Measurements from ENCODE around the gene IMPDH1. TPM values are rescaled to one million over a fixed set of nuclear protein-coding genes. Genes with fewer than 3 reads are reported as not detected.

Gene IMPDH1
- total RNA-seq, 2 donors from 2014 or later: 17.4 to 27.4 TPM

GRCh38 chr7:128437426-128438332 lies 27.9 kb upstream of the IMPDH1 start:
- no peaks in the 10 kb centered on the region for H3K4me1 ChIP-seq
- DNase-seq (ENCODE audit: low spot score): no peak
- no peaks in the 10 kb centered on the region for H3K9me3 ChIP-seq
- no peak overlapping the region for H3K27ac ChIP-seq
- no peaks in the 10 kb centered on the region for H3K27me3 ChIP-seq
- H3K4me3 ChIP-seq: no peak overlapping the region
- H3K36me3 ChIP-seq: no peaks in the 10 kb centered on the region
- no peak for TF ChIP-seq CTCF (IDR thresholded peaks at IDR 0.05)

DNA sequence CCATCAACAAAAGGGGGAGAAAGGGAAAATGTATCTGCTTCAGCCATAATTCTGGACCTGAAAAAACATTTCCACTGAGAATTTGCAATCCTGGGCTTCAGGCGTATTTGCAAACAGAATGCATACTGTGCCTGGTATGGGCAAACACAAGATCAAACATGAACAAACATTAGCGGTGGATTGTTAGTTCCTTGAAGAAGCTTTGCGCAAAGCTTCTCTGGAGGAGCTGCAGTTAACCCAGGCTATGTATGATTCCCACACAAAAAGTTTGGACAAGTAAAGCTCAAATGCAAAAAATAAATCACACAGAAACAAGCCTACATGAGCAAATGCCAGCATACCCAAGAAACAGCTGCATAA lies 25.5 kb upstream of the IMPDH1 start:
- no peak overlapping the region for H3K4me3 ChIP-seq
- no peaks in the 10 kb centered on the region for H3K9me3 ChIP-seq

DNA sequence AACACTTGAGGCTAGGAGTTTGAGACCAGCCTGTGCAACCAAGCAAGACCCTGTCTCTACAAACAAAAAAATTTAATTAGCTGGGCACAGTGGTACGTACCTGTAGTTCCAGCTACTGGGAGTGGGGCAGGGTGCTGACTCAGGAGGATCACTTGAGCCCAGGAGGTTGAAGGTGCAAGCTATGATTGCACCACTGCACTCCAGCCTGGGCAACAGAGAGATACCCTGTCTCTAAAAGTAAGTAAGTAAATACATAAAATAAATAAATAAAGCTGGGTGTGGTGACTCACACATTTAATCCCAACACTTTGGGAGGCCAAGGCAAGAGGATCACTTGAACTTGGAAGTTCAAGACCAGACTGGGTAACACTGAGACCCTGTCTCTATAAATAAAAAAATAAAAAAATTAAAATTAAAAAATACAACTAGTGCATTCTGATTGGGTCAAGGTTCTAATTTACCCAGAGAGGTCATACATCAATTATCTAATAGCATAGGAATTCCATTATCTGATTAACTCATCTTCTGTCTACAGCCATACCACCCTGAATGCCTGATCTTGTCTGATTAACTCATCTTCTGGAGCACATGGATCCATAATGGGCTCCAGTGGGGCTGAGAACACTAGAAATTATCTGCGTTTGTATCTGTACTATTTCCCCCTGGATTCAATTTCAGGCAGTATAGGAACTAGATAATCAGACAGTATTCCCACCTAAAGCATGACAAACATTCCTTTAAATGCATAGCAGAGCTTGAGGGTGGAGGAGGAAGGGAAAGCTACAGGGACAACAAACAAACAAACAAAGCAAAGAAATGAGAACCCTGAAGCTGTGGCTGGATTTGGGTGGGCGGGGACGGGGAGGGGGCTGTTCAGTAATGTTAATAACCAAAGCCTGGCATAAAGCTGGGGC lies 24.9 kb upstream of the IMPDH1 start:
- H3K27ac ChIP-seq: no peak overlapping the region
- H3K4me1 ChIP-seq: no peaks in the 10 kb centered on the region
- no peak overlapping the region for H3K4me3 ChIP-seq
- H3K9me3 ChIP-seq: no peaks in the 10 kb centered on the region
- DNase-seq (ENCODE audit: low spot score): no peak
- H3K36me3 ChIP-seq: no peaks in the 10 kb centered on the region
- no peak for TF ChIP-seq CTCF (IDR thresholded peaks at IDR 0.05)
- no peaks in the 10 kb centered on the region for H3K27me3 ChIP-seq

More for the DNA sequence above, 25.5 kb upstream of the IMPDH1 start:
- Histone ChIP-seq H3K27me3 (no peaks in the 10 kb centered on the region), H3K4me1 (no peaks in the 10 kb centered on the region), H3K36me3 (no peaks in the 10 kb centered on the region), H3K27ac (no peak overlapping the region)
- no peak for DNase-seq (ENCODE audit: low spot score)
- no peak for TF ChIP-seq CTCF (IDR thresholded peaks at IDR 0.05)

DNA sequence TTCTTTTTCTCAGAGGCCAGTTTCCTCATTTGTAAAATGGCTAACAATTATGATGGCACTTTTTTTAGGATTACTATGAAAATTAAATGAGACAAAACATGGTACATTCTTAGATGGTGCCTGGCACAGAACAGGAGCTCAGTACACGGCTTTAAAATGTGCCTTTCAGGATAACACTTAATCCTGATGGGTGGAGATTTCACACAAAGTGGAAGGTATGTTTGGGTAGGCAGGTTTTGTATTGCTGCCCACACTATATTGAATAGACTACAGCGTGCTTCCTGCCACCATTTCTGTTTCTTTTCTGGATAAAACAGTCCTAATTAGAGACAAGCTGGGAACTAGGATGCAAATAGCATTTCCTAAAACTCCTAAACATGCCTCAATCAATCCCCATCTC lies 22.0 kb upstream of the IMPDH1 start:
- TF ChIP-seq CTCF (IDR thresholded peaks at IDR 0.05): no peak
- Histone ChIP-seq H3K27me3 (no peaks in the 10 kb centered on the region), H3K27ac (no peak overlapping the region), H3K9me3 (no peaks in the 10 kb centered on the region), H3K4me3 (no peak overlapping the region), H3K36me3 (no peaks in the 10 kb centered on the region), H3K4me1 (peaks cover 0 to 6% of the 10 kb centered on the region in 2 donors)
- DNase-seq (ENCODE audit: low spot score): no peak

DNA sequence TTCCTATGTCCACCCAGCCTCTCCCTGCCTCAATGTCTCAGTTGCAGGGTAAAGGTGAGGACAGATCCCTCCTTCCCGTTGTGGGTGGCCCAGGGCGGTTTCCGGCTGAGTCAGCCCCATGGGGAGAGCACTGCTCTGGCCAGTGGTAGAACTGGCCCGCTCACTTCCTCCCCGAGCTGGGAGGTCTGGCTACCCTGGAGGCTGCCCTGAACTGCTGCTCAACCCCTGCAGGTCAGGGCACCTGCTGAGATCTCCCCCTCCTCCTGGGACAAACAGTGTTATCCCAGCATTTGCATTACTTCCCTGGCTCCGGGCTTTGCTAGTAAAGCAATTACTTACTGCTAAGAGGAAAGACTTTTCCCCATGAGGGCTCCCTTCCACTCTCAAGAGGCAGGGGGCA lies 21.4 kb upstream of the IMPDH1 start:
- TF ChIP-seq CTCF (IDR thresholded peaks at IDR 0.05): no peak
- no peaks in the 10 kb centered on the region for H3K36me3 ChIP-seq
- H3K27ac ChIP-seq: no peak overlapping the region
- no peak overlapping the region for H3K4me3 ChIP-seq
- H3K27me3 ChIP-seq: no peaks in the 10 kb centered on the region
- peaks cover 0 to 6% of the 10 kb centered on the region in 2 donors for H3K4me1 ChIP-seq
- DNase-seq (ENCODE audit: low spot score): no peak
- no peaks in the 10 kb centered on the region for H3K9me3 ChIP-seq
